GM06990 (cell line): Measurements from ENCODE around the gene ZBTB7B.

Source experiments
- DNase-seq: peaks from one replicate; pipeline ENCODE4 v3.0.0-alpha.2; 2011; ENCODE audit not compliant: insufficient read length; ENCODE audit errors: extremely low read depth
- H3K27me3 ChIP-seq: replicated peaks from 2 replicates; pipeline ENCODE4 v1.6.0; 2011; ENCODE audit warnings: low read length; ENCODE audit not compliant: control insufficient read depth, insufficient read depth
- H3K36me3 ChIP-seq: 2 replicates; pipeline ENCODE4 v1.5.1; 2011; ENCODE audit warnings: low read length; ENCODE audit not compliant: control insufficient read depth, insufficient read depth
- H3K4me3 ChIP-seq: replicated peaks from 2 replicates; pipeline ENCODE4 v1.5.1; 2011; ENCODE audit warnings: low read depth, mild to moderate bottlenecking, control low read depth, low read length
- CTCF ChIP-seq: IDR thresholded peaks from 2 replicates; pipeline ENCODE4 v1.5.1; 2011; ENCODE audit warnings: low read length, control low read depth, mild to moderate bottlenecking, inconsistent platforms; ENCODE audit not compliant: insufficient read depth, poor library complexity, severe bottlenecking

ZBTB7B gene

GRCh38 chr1:154956544-154956941 is 46.1 kb upstream of the ZBTB7B start:
- H3K4me3 ChIP-seq, result peak overlapping the region; percentile 71
- DNase-seq, result no peak
- H3K27me3 ChIP-seq, result no peaks in the 10 kb centered on the region
- peaks cover 15% of the 10 kb centered on the region for H3K36me3 ChIP-seq
- TF ChIP-seq CTCF, result no peak

GRCh38 chr1:154957091-154957657 is 45.4 kb upstream of the ZBTB7B start:
- Histone ChIP-seq H3K36me3 (peaks cover 15% of the 10 kb centered on the region), H3K27me3 (no peaks in the 10 kb centered on the region), H3K4me3 (no peak overlapping the region)
- no peak for DNase-seq
- TF ChIP-seq CTCF, result no peak

- Histone ChIP-seq H3K27me3 (no peaks in the 10 kb centered on the region), H3K36me3 (peaks cover 15% of the 10 kb centered on the region), H3K4me3 (no peak overlapping the region)
- no peak for DNase-seq
- no peak for TF ChIP-seq CTCF
These were observed 44.6 kb upstream of the ZBTB7B start for GRCh38 chr1:154958036-154958435.

- Histone ChIP-seq H3K36me3 (peaks cover 21% of the 10 kb centered on the region), H3K4me3 (no peak overlapping the region), H3K27me3 (no peaks in the 10 kb centered on the region)
- no peak for DNase-seq
- TF ChIP-seq CTCF, result no peak
These were observed 43.7 kb upstream of the ZBTB7B start for GRCh38 chr1:154958681-154959425.

GRCh38 chr1:154959426-154959780 is 43.2 kb upstream of the ZBTB7B start:
- no peak for DNase-seq
- Histone ChIP-seq H3K4me3 (no peak overlapping the region), H3K27me3 (no peaks in the 10 kb centered on the region), H3K36me3 (peaks cover 22% of the 10 kb centered on the region)
- TF ChIP-seq CTCF, result no peak
